ENCODE results near the gene S100A8.
"Not testable (repeated sequence)": the region's sequence is repeated elsewhere in the genome, so short reads cannot be mapped to it uniquely, and the experiment has no call there.

The S100A8 gene

DNA sequence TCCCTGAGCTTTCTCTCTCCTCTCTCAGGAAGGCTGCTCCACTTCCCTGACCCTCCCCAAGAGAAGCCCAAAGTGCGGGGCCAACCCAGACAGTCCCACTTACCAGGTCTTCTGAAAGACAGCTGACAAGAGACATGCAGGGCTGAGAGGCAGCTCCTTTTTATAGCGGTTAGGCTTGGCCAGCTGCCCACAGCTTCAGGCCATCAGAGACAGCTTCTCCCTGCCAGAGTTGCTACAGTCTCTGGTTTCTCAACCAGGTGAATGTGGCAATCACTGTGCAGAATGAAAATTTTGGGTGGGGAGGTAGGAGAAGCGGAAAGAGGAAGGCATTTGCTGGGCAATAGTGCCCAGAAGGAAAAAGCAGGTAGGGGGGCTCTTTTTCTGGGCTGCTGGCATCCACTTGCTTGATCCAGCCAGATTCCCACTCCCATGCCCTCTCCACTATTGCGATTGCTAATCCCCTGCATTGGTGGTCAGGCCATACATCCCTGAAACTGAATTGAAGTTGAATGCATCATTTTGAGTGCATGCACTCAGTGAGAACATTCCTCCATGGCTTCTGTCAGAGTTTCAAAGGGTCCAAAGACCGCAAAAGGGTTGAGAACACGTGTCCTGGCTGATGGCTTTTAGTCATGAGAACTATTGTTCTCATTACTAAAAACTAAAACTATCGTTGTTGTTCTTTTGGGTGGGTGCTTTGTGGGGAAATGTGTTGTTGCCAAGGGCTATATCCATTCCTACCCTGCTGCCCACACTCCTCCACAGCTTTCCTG, at the start of gene S100A8:
S100A8 (minus strand) TSS at position 136 of the 773 bp plus-strand sequence. CDS start 538 bp downstream, outside the sequence.
- no peak for DNase-seq

DNA sequence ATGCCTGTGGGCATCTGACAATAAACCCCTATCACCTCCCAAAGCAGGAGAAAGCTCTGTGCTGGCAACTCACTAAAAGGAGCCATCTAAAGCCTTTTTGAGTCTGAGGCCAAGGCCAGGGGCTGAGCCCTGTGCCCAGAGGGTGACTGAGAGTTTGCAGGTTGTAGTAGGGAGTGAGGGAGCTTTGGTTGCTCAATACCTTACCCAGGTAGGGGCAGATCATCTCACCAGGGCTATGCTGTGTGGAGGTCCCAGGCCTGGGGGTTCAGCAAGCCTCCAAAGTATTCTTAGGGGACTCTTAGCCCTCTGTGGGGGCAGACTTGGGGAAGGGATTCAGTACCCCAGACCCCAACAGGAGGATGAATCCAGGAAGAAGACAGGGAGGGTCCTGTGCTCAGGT, 48.4 kb upstream of the S100A8 start:
- no peak for DNase-seq

DNA sequence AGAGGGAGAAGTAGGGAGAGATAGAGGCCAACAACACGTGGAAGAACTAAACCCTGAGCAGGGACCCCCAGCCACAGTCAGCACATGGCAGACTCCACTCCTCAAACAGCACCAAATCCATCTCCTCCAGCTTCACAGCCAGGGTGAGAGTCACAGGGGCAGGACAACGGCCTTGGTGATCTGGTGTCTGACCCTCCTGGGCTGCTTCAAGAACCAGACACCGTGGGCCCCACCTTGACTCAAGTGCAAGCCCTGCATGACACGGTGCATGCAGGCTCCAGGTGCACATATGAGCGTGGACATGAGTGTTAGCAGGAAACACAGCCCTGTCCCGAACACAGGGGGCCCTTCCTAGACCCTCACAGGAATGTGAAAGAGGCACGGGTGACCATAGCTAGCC, 47.7 kb upstream of the S100A8 start:
- no peak for DNase-seq

DNA sequence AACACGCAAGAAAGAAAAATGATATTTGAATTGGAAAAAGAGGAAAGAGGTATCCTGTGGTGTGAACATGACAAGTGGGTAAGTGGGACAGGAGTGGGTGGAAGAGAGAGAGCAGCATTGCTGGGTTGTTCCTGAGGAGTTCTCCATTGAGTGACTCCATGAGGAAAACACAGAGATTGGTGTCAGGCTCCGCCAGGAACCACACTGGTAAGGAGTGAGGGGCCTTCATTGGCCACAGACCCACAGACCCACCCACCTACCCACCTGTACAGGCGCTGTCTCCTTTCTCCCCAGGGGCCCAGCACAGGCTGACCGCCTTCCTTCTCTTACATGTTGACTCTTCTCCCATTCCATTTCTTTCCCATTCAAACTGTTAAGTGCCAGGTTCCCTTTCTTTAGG, 46.4 kb upstream of the S100A8 start:
- DNase-seq, result no peak

DNA sequence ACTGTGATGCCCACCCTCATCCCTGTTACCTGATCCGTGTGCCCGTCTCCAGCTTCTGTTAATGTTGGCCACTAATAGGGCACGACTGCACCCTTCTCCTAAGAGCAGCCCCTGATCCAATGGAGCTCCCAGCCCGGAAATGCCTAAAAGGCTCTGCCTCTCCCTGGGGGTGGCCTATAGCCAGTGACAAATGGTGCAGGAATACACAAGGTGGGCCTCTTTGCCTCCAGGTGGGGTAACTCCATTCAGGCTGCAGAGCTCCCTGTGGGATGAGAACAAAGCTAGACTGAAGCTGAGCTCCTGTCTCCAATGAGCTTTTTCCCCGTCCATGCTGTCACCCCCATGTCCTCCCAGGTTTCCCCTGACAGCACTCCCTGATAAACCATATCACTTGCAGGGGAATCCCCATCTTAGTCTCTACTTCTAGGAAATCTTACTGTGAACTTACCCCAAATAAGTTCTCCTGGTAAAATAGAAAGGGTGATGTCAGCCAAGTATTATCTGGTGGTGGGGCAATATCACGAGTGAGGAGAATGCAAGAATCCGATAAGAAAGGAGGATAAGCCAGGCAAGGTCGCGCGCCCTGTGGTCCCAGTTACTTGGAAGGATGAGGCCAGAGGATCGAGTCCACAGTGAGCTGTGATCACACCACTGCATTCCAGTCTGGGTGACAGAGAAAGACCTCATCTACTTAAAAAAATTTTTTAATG, 44.0 kb upstream of the S100A8 start:
- no peak for DNase-seq

DNA sequence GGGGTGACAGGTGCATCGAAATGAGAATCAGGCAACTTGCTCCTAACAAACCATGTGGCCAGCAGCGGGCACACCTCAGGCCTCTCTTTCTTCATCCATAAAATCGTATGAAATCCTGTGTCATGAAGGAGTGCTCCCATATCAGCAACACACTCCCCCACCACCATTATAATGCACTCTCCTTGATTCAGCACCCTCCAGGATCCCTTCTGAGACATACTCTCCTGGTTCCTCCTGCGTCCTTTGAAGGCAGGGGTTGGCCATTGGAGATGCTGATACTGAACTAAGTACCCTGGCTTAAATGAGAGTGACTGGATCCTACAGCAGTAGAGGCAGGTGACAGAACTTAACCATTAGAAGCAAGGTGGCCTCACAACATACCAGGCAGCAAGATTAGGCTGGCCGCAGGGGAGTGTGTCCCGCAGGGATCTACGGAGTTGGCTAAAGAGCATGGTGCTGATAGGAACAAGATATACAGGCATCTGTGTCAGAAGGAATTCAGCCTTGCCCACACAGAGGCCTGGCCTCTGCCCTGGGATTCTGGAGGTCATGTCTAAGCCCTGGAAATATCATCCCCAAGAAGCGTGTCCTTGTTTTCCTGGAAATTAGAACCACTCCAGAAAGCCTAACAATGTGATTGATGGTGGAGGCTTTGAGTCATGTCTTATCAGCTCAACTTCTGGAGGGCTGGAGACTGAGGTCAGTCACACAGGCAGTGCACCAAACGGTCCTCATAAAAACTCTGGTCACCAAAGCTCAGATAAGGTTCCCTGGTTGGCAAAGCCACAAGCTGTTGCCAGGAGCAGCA, 42.2 kb upstream of the S100A8 start:
- no peak for DNase-seq

DNA sequence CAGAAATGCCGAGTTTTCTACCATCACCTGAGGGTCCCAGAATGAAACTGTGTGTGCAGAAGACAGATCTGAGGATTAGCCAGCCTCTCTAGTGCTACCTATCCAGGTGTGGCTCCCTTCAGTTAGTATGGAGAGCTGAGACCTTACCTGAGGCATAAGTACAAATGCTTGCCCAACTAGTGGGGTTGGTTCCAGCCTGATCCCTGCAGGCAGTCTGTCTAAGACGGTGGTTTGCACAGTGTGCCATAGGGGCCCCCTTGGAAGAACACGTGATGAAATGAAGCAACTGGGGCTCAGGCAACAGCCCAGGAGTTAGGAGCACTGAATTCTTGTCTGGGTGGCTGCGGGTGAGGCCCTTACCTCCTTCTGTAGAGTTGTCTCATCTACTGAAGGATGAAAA, 41.1 kb upstream of the S100A8 start:
- DNase-seq, result no peak

DNA sequence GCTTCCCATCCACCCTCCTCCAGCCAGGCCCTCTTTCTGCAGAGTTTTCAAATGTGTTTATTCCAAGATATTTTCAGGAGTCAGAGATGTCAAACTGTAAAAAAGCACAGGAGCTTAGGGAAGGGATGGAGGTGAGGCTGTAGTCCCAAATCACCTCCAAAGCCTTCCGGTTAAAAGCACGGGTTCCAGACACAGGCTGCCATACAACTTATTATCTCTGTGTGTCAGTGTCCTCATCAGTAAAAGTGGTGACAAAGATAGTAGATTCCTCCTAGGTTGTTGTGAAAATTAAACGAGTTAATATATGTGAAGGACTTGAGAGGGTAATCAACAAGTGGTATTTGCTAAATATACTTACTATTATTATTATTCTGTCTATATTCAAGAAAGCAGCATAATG, 40.6 kb upstream of the S100A8 start:
- DNase-seq, result no peak

DNA sequence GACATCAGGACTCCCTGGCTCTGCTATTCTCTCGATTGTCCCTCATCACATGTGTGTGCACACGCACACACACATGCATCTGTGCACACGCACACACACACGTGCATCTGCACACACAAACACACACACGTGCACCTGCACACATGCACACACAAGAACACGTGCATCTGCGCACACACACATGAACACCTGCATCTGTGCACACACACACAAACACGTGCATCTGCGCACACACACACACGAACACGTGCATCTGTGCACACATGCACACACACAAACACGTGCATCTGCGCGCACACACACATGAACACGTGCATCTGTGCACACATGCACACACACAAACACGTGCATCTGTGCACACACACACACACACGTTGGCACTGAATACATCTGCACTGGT, 40.1 kb upstream of the S100A8 start:
- DNase-seq, result no peak

DNA sequence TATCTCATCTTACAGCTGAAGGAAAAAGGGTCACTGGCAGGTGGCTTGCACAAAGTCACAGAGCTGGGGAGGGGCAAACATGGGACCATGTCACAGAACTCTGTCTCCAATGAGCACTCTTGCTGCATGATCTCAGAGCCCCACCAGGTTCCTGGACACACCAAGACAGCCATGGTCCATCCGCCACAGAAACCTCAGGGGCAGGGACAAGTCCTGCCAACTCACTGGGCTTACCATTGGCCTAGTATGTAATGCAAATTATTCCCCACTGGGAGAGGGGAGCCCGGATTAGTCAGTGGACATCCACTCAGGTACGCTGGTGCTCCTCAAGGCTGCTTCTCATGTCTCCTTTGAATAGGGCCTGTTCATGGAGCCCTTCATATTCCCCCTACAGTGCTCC, 39.7 kb upstream of the S100A8 start:
- DNase-seq, result no peak

DNA sequence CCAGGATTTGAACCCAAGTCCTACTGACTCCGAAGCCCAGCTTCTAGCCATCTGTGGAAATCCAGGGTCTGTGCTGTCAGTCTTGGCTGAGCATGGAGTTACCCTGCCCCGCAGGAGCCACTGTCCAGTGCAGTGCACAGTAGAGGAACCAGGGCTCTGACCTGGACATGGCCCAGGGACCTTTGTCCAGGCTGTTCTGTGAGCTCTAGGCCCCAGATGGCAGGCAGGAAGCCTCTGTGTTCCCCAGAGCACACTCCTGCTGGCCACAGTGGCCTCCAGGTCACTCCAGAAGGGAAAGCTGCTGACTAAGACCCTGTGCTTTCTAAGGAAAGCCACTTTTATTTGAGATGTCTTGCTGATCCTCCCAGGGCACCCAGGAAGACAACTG, 39.3 kb upstream of the S100A8 start:
- no peak for DNase-seq

DNA sequence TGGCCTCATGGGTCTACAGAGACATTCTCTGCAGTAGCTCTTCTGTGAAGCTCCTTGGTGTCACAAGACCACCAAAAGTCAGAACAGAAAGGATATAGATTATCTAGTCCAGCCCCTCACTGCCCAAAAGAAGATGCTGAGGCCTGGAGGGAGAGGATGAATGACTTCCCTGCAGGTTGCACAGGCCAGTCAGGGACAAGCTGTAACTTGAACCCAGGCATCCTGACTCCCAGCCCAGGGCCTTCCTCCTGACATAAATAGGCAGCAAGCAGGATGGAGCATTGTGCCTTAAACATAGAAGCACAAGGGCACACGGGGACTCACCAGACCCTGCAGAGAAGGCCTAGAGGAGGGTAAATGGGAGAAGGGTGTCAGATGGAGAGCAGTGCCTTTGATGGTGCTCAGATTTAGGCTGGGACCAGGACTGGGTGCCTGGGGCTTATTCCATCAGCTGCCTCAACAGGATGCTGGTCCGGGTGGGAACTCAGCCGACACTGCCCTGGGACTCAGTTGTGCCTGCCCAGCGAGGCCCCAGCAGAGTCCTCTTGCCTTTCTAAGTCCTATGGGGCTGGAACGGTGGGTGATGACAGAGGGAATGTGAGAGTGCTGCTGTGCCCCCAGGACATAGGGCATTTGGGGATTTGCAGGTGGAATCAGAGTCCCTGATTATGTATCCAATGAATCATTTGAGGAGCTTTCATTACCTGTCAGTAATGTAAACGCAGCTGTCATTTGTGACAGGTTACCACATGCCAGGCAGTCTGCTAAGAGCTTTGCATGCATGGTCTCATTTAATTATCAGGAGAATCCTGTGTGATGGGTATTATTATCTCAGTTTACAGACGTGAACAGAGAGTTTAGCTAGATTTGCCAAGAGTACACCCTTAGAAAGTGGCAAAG, 38.6 kb upstream of the S100A8 start:
- no peak for DNase-seq

DNA sequence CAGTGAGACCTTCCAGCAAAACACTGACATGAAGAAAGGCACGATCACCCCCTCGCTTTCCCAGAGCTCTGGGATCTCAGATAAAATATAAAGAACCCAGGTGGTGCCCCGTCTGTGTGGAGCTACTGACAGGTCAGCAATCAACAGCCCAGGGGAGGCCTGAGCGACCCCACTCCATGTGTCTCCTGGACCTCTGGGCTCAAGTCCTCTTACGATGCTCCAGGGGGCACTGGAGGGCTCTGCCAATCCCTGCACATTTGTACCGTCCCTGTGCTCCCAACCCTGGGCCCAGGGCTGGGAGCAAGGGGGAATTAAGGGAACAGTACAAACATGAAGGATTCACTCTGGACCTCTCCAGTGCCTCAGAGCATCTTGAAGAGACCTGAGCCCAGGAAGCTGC, 37.9 kb upstream of the S100A8 start:
- DNase-seq, result no peak

DNA sequence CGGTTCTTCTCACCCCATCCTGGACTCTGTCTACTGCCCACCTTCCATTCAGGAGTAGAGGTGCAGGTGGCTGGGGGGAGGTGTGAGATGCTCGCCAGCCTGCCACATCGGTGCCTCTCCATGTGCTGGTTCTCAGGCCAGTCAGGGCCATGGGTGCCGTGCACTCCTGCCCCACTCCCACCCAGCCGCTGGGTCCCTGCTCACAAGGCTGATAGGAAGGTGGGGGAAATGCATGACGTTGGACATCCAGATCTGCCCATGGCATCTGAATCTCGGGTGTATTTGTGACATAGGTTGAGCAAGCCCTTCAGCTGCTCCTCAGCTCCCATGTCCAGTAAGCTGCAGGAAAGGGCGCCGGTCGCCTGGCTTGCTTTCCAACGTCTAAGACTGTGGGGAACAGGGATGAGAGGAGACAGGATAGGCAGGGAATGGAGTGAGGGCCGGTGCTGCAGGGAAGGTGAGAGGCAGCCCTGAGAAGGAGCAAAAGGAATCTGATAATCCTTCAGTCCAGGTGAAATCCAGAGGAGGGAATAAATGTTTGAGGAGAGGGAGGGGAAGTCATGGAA, 37.3 kb upstream of the S100A8 start:
- DNase-seq, result no peak

DNA sequence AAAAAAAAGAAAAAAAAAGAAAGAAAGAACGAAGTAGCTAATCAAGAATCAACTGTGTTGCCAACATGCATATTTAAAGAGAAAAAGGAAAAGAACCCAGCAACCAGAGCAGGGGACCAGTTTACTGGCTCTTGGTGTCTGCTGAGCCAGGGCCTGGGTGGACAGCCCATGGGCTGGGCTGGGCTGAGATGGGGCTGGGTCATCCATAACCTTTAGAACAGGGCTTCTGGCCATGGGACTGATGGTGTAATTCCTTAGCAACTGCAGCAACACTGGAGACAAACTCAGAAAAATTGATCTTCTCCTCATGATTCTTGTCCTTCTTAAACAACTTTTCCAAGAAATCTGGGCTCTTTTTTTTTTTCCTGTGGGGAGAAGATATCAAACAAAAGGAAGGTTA, 35.9 kb upstream of the S100A8 start:
- no peak for DNase-seq

DNA sequence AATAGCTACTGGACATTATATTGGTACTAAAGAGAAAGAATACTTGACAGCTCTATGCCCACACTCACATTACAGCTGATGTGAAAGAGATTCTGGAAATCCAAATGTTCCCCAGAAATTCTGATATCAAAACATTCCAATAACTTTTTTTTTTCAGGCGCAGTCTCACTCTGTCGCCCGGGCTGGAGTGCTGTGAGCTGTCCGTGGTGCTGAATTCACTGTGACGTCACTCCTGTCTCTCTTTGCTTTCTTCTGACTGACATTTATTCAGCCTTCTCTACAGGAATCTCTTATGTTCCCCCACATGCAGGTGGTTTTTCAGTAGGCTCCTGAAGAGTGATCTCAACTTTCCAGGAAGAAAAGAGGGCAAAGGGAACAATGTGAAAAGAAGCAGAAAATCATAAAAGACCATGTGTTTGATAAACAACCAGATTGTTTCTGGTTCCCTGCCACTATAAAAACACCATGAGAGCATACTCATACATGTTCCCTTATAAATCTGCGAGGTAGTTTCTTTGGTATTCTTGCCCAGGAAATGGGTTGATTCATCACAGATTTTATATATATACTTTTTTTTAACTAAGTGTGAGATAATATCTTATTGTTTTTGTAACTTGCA, 31.7 kb upstream of the S100A8 start:
- DNase-seq, result no peak

DNA sequence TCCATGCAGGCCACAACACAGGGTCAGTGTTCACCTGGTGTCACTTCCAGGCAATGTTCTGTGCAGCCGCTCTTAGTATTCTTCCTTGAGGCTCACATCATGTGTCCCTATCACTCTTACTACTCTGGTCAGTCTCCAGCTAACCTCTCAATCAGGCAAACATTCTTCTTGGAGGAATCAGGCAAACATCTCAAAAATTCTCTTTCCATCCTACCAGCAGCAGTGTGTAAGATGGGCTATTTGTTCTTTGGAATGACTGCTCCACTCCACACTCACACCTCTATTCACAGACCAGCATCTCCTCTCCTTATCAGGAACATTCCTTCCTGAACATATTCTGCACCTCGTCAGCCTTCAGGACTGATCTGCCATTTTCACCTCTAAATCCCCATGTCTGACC, 29.4 kb upstream of the S100A8 start:
- DNase-seq, result no peak

DNA sequence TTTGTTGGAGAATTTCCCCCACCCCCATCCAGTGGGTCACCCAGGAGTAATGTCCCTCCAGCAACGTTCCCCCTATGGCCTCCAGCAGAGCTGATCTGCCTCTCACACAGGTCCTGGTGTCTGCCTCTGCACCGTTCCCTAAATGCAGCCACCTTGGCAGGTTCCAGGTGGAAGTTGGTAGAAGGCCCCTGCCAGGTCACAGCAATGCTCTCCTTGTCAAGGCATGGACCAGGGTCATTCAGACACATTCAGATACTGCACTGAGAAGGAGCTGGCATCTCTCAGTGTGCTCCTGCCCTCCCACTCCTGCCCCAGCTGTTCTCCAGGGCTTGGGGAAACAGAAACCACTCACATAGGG, 28.5 kb upstream of the S100A8 start:
- not testable (repeated sequence) for DNase-seq

DNA sequence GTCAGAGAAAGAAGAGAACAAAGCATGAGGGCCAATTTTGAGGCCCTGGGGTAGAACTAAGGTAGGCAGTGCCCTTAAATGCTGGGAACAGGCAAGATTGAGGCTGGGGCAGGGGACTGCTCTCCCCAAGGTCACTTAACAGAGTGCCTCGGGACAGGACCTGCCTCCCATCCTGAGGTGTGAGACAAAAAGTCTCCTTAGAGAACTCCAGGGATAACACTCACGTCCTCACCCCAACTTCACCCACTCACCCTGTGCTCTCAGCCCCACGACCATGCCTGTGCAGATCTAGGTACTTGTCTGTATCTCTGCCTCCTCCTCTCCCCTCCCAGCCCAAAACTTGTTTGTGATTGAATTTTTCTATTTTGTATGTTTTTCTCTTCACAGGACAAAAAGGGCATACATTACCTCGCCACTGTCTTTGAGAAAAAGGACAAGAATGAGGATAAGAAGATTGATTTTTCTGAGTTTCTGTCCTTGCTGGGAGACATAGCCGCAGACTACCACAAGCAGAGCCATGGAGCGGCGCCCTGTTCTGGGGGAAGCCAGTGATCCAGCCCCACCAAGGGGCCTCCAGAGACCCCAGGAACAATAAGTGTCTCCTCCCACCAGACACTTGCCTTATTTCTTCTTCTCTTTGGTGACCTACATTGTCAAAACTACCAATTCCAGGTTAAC, 28.0 kb upstream of the S100A8 start:
- DNase-seq, result not testable (repeated sequence)

DNA sequence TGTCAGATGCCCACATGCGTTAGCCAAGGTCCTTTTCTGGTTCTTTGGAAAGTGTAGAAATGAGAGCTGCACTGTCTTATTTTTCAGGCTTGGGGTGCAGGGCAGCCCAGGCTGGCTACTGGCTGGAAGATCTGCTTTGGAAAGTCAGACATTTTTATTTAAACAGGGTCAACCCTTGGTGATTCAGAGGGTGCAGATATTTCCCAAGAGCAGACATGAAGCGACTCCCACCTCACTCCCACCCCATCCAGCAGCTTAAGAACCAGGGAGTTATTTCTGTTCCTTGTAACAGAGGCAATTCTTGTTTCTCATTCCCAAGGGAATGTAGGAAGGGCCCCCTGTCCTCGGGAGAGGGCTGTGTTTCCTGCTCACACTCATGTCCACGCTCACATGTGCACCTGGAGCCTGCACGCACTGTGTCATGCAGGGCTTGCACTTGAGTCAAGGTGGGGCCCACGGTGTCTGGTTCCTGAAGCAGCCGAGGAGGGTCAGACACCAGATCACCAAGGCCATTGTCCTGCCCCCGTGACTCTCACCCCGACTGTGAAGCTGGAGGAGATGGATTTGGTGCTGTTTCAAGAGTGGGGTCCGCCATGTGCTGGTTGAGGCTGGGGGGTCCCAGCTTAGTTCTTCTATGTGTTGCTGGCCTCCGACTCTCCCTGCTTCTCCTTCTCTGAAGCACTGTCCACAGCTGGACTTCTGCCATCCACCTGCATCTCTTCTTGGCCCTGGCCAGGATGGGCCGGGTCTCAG, 26.4 kb upstream of the S100A8 start:
- DNase-seq, result no peak

Data from NCI-H1092 (cell line).